Heart left ventricle (tissue), 13 donors: ENCODE results near the gene ARHGEF10L.

ENCODE experiments used
- CTCF ChIP-seq, 12 donors: fragments of 200-600 bp; sonication (generic) in 4 of 12; IDR thresholded peaks; one replicate each; pipeline versions ENCODE4 v1.5.0 to v1.8.0; 2018 to 2022; ENCODE audit warnings: antibody characterized with exemption in 12 of 12, mild to moderate bottlenecking in 5 of 12
- POLR2A ChIP-seq, 2 donors: fragments of 450-650 bp; IDR thresholded peaks; one replicate each; pipeline ENCODE4 v1.6.1; 2017; ENCODE audit warnings: antibody characterized with exemption in 2 of 2, mild to moderate bottlenecking in 2 of 2, moderate library complexity in 2 of 2
- donor health status: ischemic (EF 13 %, LVEDD 7.1; RV severe dilation, severe dysfunction).
- donor health status: DM: no; HTN: yes; CAD: no.
- donor health status: DM: no; HTN: no; CAD: no.
- donor health status: ischemic (EF 25% LVEDD 6.9; RV normal size, moderate dysfunction).
- donor health status: ischemic (EF 25% LVEDD 5.7; RV mildly dilated, moderate dysfunction).
- donor health status: ischemic (EF 35%, LVEDD 5.7; RV mildly dilated, moderate dysfunction).
- donor health status: nonischemic (EF 11% LVEDD 7.7; RV severe dilation, severe dysfunction).
- donor health status: DM: yes; HTN: yes; CAD: no.
- donor health status: PGD.
- donor health status: ischemic (EF 29% LVEDD 5.4; RV normal size, mild dysfunction).
- donor health status: nonischemic (EF 23%, LVEDD 6.1; RV moderate dilation, normal function).

- TF ChIP-seq POLR2A (IDR thresholded peaks at IDR 0.05) (no peak), CTCF (IDR thresholded peaks at IDR 0.05) (no peak)
Measured at GRCh38 chr1:17546946-17547670, 7.6 kb downstream of the ARHGEF10L start.
